GM19043 (cell line): ENCODE data around the gene SDCBP2.

ENCODE experiments used
- ATAC-seq: cut with Tn5 transposase; IDR thresholded peaks from one replicate; pipeline ENCODE4 v1.9.1; 2021; ENCODE audit warnings: low read depth; ENCODE audit not compliant: unreplicated experiment

SDCBP2 gene

GRCh38 chr20:1278993-1279392, 49.9 kb downstream of the SDCBP2 start:
- ATAC-seq = no peak

- ATAC-seq = no peak
Measured at GRCh38 chr20:1277529-1278322, 51.2 kb downstream of the SDCBP2 start.

GRCh38 chr20:1275919-1276318, 53.0 kb downstream of the SDCBP2 start:
- no peak for ATAC-seq

- ATAC-seq = no peak
Measured at GRCh38 chr20:1274485-1275311, 54.2 kb downstream of the SDCBP2 start.

GRCh38 chr20:1273366-1273765, 55.6 kb downstream of the SDCBP2 start:
- ATAC-seq = no peak

- no peak for ATAC-seq
Measured at GRCh38 chr20:1272368-1273100, 56.4 kb downstream of the SDCBP2 start.

GRCh38 chr20:1269850-1270249, 59.1 kb downstream of the SDCBP2 start:
- ATAC-seq = no peak

- no peak for ATAC-seq
Measured at GRCh38 chr20:1269235-1269634, 59.7 kb downstream of the SDCBP2 start.

GRCh38 chr20:1267809-1268374, 61.0 kb downstream of the SDCBP2 start:
- no peak for ATAC-seq

- no peak for ATAC-seq
Measured at GRCh38 chr20:1267161-1267560, 61.8 kb downstream of the SDCBP2 start.

- no peak for ATAC-seq
Measured at GRCh38 chr20:1266167-1266973, 62.6 kb downstream of the SDCBP2 start, which contains the start of gene SNPH. SNPH (plus strand) TSS chr20:1266294; CDS start chr20:1296240, 29,946 bp downstream.

GRCh38 chr20:1265916-1266166, 63.1 kb downstream of the SDCBP2 start:
- ATAC-seq = no peak

- ATAC-seq = no peak
Measured at GRCh38 chr20:1265226-1265915, 63.6 kb downstream of the SDCBP2 start.

GRCh38 chr20:1264727-1265126, 64.2 kb downstream of the SDCBP2 start:
- ATAC-seq = no peak

GRCh38 chr20:1263853-1264252, 65.1 kb downstream of the SDCBP2 start:
- ATAC-seq = no peak
